GM12878 (cell line): ENCODE measurements around the gene CHRNA5.
"Not testable (repeated sequence)": the region's sequence is repeated elsewhere in the genome, so short reads cannot be mapped to it uniquely, and the experiment has no call there.

Source experiments
- BCL11A ChIP-seq: IDR thresholded peaks from 2 replicates; pipeline ENCODE4 v1.6.1; 2011; ENCODE audit warnings: low read depth, low read length
- PML ChIP-seq: IDR thresholded peaks from 2 replicates; pipeline ENCODE4 v1.6.1; 2012; ENCODE audit warnings: low read length, inconsistent platforms
- SIN3A ChIP-seq: IDR thresholded peaks from 2 replicates; pipeline ENCODE4 v1.6.1; 2012; ENCODE audit warnings: low read depth, low read length, improper control_type of control experiment
- SIX5 ChIP-seq: IDR thresholded peaks from 2 replicates; pipeline ENCODE4 v1.6.1; 2011; ENCODE audit warnings: mild to moderate bottlenecking, low read depth, low read length, moderate library complexity; ENCODE audit not compliant: severe bottlenecking
- TBL1XR1 ChIP-seq: IDR thresholded peaks from 2 replicates; pipeline ENCODE4 v1.6.1; 2012; ENCODE audit warnings: low read depth, low read length, improper control_type of control experiment
- TF ChIP-seq, protein P1 (sequence below): IDR thresholded peaks from 2 replicates; pipeline ENCODE4 v1.6.1; 2012; ENCODE audit warnings: mild to moderate bottlenecking, low read depth, low read length
- TF ChIP-seq, protein P2 (sequence below): fragments of 450-650 bp; IDR thresholded peaks from 2 replicates; pipeline ENCODE4 v1.6.1; 2017; ENCODE audit warnings: mild to moderate bottlenecking, moderate library complexity
- TF ChIP-seq, protein P3 (sequence below): IDR thresholded peaks from 2 replicates; pipeline ENCODE4 v1.6.1; 2012; ENCODE audit warnings: low read depth, low read length, improper control_type of control experiment

DNA sequence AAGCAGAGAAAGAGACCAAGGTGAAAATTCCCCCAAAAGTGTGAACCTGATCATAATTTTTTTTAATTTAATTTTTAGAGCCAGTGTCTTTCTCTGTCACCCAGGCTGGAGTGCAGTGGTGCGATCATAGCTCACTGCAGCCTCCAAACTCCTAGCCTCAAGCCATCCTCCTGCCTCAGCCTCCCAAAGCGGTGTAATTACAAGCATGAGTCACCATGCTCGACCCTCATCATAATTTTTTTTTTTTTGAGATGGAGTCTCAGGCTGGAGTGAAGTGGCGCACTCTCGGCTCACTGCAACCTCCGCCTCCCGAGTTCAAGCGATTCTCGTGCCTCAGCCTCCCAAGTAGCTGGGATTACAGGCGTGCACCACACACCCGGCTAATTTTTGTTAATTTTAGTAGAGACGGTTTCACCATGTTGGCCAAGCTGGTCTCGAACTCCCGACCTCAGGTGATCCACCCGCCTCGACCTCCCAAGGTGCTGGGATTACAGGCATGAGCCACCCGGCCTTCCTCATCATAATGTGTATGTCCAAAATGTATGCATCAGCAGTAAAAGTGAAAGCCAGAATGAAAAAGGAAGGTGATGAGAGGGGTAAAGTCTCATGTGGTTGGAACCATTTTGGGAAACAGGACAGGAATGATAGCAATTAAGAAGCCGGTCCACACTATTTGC is 25.7 kb upstream of the CHRNA5 start:
- TF ChIP-seq SIN3A, PML, BCL11A, SIX5, TBL1XR1: not testable (repeated sequence)
- TF ChIP-seq, protein P1, sequence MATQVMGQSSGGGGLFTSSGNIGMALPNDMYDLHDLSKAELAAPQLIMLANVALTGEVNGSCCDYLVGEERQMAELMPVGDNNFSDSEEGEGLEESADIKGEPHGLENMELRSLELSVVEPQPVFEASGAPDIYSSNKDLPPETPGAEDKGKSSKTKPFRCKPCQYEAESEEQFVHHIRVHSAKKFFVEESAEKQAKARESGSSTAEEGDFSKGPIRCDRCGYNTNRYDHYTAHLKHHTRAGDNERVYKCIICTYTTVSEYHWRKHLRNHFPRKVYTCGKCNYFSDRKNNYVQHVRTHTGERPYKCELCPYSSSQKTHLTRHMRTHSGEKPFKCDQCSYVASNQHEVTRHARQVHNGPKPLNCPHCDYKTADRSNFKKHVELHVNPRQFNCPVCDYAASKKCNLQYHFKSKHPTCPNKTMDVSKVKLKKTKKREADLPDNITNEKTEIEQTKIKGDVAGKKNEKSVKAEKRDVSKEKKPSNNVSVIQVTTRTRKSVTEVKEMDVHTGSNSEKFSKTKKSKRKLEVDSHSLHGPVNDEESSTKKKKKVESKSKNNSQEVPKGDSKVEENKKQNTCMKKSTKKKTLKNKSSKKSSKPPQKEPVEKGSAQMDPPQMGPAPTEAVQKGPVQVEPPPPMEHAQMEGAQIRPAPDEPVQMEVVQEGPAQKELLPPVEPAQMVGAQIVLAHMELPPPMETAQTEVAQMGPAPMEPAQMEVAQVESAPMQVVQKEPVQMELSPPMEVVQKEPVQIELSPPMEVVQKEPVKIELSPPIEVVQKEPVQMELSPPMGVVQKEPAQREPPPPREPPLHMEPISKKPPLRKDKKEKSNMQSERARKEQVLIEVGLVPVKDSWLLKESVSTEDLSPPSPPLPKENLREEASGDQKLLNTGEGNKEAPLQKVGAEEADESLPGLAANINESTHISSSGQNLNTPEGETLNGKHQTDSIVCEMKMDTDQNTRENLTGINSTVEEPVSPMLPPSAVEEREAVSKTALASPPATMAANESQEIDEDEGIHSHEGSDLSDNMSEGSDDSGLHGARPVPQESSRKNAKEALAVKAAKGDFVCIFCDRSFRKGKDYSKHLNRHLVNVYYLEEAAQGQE = not testable (repeated sequence)
- TF ChIP-seq, protein P2, sequence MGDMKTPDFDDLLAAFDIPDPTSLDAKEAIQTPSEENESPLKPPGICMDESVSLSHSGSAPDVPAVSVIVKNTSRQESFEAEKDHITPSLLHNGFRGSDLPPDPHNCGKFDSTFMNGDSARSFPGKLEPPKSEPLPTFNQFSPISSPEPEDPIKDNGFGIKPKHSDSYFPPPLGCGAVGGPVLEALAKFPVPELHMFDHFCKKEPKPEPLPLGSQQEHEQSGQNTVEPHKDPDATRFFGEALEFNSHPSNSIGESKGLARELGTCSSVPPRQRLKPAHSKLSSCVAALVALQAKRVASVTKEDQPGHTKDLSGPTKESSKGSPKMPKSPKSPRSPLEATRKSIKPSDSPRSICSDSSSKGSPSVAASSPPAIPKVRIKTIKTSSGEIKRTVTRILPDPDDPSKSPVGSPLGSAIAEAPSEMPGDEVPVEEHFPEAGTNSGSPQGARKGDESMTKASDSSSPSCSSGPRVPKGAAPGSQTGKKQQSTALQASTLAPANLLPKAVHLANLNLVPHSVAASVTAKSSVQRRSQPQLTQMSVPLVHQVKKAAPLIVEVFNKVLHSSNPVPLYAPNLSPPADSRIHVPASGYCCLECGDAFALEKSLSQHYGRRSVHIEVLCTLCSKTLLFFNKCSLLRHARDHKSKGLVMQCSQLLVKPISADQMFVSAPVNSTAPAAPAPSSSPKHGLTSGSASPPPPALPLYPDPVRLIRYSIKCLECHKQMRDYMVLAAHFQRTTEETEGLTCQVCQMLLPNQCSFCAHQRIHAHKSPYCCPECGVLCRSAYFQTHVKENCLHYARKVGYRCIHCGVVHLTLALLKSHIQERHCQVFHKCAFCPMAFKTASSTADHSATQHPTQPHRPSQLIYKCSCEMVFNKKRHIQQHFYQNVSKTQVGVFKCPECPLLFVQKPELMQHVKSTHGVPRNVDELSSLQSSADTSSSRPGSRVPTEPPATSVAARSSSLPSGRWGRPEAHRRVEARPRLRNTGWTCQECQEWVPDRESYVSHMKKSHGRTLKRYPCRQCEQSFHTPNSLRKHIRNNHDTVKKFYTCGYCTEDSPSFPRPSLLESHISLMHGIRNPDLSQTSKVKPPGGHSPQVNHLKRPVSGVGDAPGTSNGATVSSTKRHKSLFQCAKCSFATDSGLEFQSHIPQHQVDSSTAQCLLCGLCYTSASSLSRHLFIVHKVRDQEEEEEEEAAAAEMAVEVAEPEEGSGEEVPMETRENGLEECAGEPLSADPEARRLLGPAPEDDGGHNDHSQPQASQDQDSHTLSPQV = not testable (repeated sequence)
- TF ChIP-seq, protein P3, sequence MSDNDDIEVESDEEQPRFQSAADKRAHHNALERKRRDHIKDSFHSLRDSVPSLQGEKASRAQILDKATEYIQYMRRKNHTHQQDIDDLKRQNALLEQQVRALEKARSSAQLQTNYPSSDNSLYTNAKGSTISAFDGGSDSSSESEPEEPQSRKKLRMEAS = not testable (repeated sequence)
